BLaER1 treated with 17β-estradiol and CSF1 and Interleukin-3, amounts not matched to agents 10 nM and 100 nM (cell line): ENCODE measurements around the gene FYN.

Experiments
- H3K27ac ChIP-seq, 11 experiments: shearing (Covaris generic); formaldehyde crosslinking; 2 replicates each; pipeline ENCODE4 v1.8.1; 2022
- H3K27me3 ChIP-seq, 11 experiments: shearing (Covaris generic); formaldehyde crosslinking; 2 replicates each; pipeline ENCODE4 v1.8.1; 2022
- H3K36me3 ChIP-seq, 11 experiments: shearing (Covaris generic); formaldehyde crosslinking; 2 replicates each; pipeline ENCODE4 v1.8.1; 2022
- H3K4me1 ChIP-seq, 10 experiments: shearing (Covaris generic); formaldehyde crosslinking; 2 replicates each; pipeline ENCODE4 v1.8.1; 2022
- H3K4me2 ChIP-seq, 11 experiments: shearing (Covaris generic); formaldehyde crosslinking; 2 replicates each; pipeline ENCODE4 v1.8.1; 2022
- H3K4me3 ChIP-seq, 10 experiments: shearing (Covaris generic); formaldehyde crosslinking; 2 replicates each; pipeline ENCODE4 v1.8.1; 2022
- H3K9ac ChIP-seq, 11 experiments: shearing (Covaris generic); formaldehyde crosslinking; 2 replicates each; pipeline ENCODE4 v1.8.1; 2022
- H3K9me3 ChIP-seq, 11 experiments: shearing (Covaris generic); formaldehyde crosslinking; replicated peaks in 1 of 11; 2 replicates each; pipeline ENCODE4 v1.8.1; 2022
- H4K20me1 ChIP-seq, 11 experiments: shearing (Covaris generic); formaldehyde crosslinking; 2 replicates each; pipeline ENCODE4 v1.8.1; 2022
- Cebpa-rat ChIP-seq, 11 experiments: shearing (Covaris generic); IDR thresholded peaks; 2 replicates each; pipeline ENCODE4 v1.8.1; 2022

FYN gene

DNA sequence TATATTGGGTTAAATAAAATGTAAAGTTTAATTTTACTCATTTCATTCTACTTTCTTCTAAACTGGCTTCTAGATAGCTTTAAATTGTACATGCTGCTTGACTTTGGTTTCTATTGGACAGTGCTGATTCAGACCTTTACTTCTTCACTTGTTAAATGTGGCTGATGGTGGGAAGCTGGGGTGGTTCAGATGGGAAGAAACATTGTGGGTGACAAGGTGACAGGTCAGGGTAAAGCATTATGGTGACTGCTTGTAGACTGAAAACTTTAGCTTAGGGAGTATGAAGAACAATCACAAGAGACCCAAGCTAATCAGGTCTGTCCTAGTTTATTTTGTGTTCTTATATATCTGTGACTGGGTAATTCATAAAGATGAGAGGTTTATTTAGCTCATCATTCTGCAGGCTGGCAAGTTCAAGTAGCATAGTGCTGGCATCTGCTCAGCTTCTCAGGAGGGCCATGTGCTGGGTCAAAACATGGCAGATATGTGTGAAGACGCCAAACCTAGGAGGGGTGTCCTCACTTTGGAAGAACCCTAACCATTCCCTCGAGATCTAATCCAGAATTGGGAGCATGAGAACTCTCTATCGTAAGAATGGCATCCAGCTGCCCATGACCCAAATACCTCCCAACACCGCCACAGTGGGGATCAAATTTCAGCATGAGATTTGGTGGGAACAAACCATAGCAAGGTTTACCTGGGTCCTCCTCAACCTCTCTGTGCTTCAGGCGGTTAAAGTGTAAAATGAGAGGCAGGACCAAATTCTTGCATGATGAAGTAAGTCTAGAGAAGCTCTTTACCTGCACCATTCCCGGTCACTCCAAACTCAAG lies 102.8 kb downstream of the FYN start:
- Histone ChIP-seq H3K36me3 (peaks cover 13 to 63% (median 33%) of the 10 kb centered on the region in 11 experiments), H3K9ac (no peak overlapping the region), H3K9me3 (peaks cover 0 to 9% (median 0%) of the 10 kb centered on the region in 11 experiments; a peak in 3 of 22 replicates), H4K20me1 (peaks cover 0 to 25% (median 7%) of the 10 kb centered on the region in 11 experiments; a peak in 4 of 22 replicates), H3K4me1 (peaks cover under 1 to 16% (median 10%) of the 10 kb centered on the region in 10 experiments; a peak in 11 of 20 replicates), H3K27ac (no peak overlapping the region), H3K4me2 (no peak overlapping the region), H3K4me3 (no peak overlapping the region), H3K27me3 (no peaks in the 10 kb centered on the region)
- TF ChIP-seq Cebpa-rat (IDR thresholded peaks at IDR 0.05): no peak

DNA sequence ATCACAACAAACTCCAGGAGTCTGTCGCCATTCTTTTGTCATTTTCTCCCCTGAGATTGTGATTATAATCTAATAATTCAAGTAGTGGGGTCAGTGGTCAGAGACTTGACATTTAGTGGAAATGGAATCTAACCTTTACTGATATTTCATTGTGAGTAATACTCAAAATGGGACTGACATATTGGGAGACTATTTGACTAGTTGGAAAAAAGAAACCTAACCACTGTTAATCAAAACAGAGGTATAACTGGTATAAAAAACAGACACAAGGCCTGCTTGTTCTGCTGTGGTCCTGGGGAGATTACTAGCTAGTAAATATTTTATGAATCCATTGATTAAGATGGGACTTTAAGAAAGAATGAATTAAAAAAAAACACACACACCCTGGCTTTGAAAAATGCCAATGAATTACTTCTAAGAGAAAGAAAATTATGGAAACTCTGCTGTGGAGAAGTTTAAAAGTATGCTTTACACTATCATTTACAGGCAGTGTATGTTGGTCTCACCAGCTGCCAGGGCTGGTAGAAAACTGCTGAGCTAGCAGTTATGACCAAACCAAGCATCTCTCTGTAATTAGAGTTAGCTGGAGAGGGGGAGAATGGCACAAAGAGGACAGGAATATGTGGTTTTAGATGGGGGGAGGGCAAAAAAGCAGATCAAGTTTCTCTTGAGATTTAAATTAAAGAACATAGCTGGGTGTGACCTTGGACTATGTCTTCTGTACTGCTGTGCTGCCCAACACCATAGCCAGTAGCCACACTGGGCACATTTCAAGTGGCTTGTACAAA lies 103.7 kb downstream of the FYN start:
- H3K9me3 ChIP-seq: peaks cover 0 to 12% (median 0%) of the 10 kb centered on the region in 11 experiments; a peak in 6 of 22 replicates
- no peak overlapping the region for H3K4me3 ChIP-seq
- peaks cover 6 to 23% (median 14%) of the 10 kb centered on the region in 10 experiments; a peak in 13 of 20 replicates for H3K4me1 ChIP-seq
- H3K27ac ChIP-seq: no peak overlapping the region
- no peak overlapping the region for H3K4me2 ChIP-seq
- H4K20me1 ChIP-seq: peaks cover 0 to 30% (median 7%) of the 10 kb centered on the region in 11 experiments; a peak in 5 of 22 replicates
- H3K9ac ChIP-seq: no peak overlapping the region
- no peaks in the 10 kb centered on the region for H3K27me3 ChIP-seq
- peaks cover 6 to 65% (median 26%) of the 10 kb centered on the region in 11 experiments for H3K36me3 ChIP-seq
- TF ChIP-seq Cebpa-rat (IDR thresholded peaks at IDR 0.05): no peak

DNA sequence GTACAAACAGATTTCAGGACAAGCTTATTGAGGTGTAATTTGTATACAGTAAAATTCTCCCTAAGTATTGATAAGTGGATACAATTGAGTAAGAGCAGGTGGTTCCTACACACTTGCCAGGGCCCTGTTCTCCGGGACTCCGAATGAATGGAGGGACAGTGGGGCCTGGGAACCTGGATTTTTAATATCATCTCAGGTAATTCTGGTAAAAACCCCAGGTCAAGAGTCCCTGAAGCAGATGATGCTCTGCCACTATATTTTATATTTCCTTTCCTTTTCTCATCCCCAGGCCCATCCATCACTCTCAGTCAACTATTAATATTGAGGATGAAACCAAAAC lies 104.9 kb downstream of the FYN start:
- TF ChIP-seq Cebpa-rat (IDR thresholded peaks at IDR 0.05): no peak
- Histone ChIP-seq H4K20me1 (peaks cover 0 to 30% (median 0%) of the 10 kb centered on the region in 11 experiments; a peak in 3 of 22 replicates), H3K36me3 (peaks cover 6 to 72% (median 30%) of the 10 kb centered on the region in 11 experiments), H3K9me3 (peaks cover 0 to 12% (median 0%) of the 10 kb centered on the region in 11 experiments; a peak in 6 of 22 replicates), H3K9ac (no peak overlapping the region), H3K27ac (no peak overlapping the region), H3K4me2 (no peak overlapping the region), H3K4me3 (no peak overlapping the region), H3K4me1 (peaks cover 6 to 33% (median 18%) of the 10 kb centered on the region in 10 experiments; a peak in 14 of 20 replicates), H3K27me3 (no peaks in the 10 kb centered on the region)

DNA sequence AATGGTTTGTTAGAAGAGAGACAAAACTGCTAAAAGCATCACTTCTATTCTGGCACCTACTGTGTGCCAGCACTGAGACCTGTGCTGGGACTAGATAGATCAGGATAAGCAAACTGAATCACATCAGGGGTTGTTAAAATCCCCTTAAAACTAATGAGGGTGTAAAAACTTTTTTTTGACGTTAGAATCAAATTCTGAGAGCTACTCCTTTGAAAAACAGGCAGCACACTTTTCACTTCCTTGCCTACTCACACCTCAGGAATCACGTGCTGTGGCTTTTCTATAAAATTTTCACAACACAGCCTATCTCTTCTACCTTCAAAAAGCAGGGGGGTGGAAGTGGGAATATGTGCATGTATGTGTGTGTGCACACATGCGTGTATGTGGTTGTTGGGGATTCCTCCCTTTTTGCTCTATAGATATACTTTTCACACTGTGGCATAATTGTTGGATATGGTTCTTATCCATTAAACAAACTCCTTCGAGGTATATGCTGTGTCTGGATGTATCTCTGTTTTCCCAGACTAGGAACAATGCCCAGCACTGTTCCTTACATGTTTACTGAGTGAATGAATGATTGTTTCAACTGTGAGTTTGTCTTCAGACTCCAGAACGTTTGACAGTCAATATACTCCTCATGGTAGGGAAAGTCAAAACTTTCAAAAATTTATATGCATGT lies 105.4 kb downstream of the FYN start:
- Histone ChIP-seq H3K27ac (no peak overlapping the region), H3K9me3 (peaks cover 0 to 12% (median 0%) of the 10 kb centered on the region in 11 experiments; a peak in 6 of 22 replicates), H3K4me1 (peaks cover 8 to 38% (median 21%) of the 10 kb centered on the region in 10 experiments; a peak in 18 of 20 replicates), H4K20me1 (peaks cover 0 to 33% (median 0%) of the 10 kb centered on the region in 11 experiments; a peak in 3 of 22 replicates), H3K27me3 (no peaks in the 10 kb centered on the region), H3K9ac (no peak overlapping the region), H3K4me2 (no peak overlapping the region), H3K4me3 (no peak overlapping the region), H3K36me3 (peaks cover 6 to 72% (median 30%) of the 10 kb centered on the region in 11 experiments)
- TF ChIP-seq Cebpa-rat (IDR thresholded peaks at IDR 0.05): no peak

DNA sequence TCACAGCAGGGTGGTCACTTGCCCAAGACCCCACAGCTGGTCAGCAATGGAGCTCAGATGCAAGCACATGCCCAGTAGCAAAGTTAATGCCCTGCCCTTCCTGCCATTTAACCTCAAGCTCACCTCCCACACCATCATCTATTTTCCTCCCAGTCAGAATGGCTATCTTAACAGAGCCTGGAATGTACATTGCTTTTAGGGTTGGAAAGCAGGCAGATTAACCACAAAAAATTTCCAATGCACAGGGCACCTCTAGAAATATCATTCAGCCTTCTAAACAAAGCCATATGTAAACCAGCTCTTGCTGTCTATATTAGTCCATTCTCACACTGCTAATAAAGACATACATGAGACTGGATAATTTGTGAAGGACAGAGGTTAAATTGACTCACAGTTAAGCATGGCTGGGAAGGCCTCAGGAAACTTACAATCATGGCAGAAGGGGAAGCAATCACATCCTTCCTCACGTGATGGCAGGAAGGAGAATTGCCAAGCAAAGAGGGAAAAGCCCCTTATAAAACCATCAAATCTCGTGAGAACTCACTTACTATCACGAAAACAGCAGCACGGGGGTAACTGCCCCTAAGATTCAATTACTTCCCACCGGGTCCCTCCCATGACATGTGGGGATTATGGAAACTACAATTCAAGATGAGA lies 106.9 kb downstream of the FYN start:
- Histone ChIP-seq H4K20me1 (peaks cover 0 to 48% (median 9%) of the 10 kb centered on the region in 11 experiments; a peak in 10 of 22 replicates), H3K4me2 (peak overlapping the region in 5 of 11 experiments; percentile 8 to 28 (median 14); a peak in 7 of 22 replicates), H3K27ac (no peak overlapping the region), H3K9me3 (peaks cover 0 to 12% (median 0%) of the 10 kb centered on the region in 11 experiments; a peak in 6 of 22 replicates), H3K9ac (no peak overlapping the region), H3K36me3 (peaks cover 0 to 65% (median 18%) of the 10 kb centered on the region in 11 experiments; a peak in 19 of 22 replicates), H3K4me1 (peaks cover 24 to 53% (median 36%) of the 10 kb centered on the region in 10 experiments), H3K4me3 (no peak overlapping the region), H3K27me3 (no peaks in the 10 kb centered on the region)
- TF ChIP-seq Cebpa-rat (IDR thresholded peaks at IDR 0.05): no peak

DNA sequence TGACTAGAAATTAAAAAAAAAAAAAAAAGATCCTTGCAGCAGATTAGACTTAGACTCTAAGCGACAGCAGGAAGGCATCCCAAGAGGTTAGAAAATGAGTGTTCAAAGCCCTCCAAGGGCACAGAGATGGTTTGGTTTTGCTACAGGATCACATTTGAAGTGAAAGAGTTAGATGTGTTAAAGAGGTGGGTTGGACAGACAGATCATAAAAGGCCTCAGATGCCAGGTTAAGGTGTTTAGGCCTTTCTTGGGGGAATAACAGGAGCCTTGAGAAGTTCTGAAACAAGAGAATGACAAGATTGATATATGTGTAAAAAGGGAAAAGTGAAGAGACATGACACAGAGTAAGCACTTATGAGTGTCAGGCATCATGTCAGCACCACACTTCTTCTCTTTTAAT lies 107.5 kb downstream of the FYN start:
- TF ChIP-seq Cebpa-rat (IDR thresholded peaks at IDR 0.05): no peak
- H3K9ac ChIP-seq: no peak overlapping the region
- H3K4me3 ChIP-seq: no peak overlapping the region
- peaks cover 0 to 51% (median 11%) of the 10 kb centered on the region in 11 experiments; a peak in 10 of 22 replicates for H4K20me1 ChIP-seq
- H3K27ac ChIP-seq: no peak overlapping the region
- peaks cover 0 to 66% (median 17%) of the 10 kb centered on the region in 11 experiments; a peak in 20 of 22 replicates for H3K36me3 ChIP-seq
- peaks cover 0 to 11% (median 0%) of the 10 kb centered on the region in 11 experiments; a peak in 6 of 22 replicates for H3K9me3 ChIP-seq
- no peaks in the 10 kb centered on the region for H3K27me3 ChIP-seq
- peaks cover 28 to 59% (median 41%) of the 10 kb centered on the region in 10 experiments for H3K4me1 ChIP-seq
- 0 out of 22 replicates have a peak overlapping the region, but pooled peaks of 1 of the 11 experiments have one; percentile 11 for H3K4me2 ChIP-seq

DNA sequence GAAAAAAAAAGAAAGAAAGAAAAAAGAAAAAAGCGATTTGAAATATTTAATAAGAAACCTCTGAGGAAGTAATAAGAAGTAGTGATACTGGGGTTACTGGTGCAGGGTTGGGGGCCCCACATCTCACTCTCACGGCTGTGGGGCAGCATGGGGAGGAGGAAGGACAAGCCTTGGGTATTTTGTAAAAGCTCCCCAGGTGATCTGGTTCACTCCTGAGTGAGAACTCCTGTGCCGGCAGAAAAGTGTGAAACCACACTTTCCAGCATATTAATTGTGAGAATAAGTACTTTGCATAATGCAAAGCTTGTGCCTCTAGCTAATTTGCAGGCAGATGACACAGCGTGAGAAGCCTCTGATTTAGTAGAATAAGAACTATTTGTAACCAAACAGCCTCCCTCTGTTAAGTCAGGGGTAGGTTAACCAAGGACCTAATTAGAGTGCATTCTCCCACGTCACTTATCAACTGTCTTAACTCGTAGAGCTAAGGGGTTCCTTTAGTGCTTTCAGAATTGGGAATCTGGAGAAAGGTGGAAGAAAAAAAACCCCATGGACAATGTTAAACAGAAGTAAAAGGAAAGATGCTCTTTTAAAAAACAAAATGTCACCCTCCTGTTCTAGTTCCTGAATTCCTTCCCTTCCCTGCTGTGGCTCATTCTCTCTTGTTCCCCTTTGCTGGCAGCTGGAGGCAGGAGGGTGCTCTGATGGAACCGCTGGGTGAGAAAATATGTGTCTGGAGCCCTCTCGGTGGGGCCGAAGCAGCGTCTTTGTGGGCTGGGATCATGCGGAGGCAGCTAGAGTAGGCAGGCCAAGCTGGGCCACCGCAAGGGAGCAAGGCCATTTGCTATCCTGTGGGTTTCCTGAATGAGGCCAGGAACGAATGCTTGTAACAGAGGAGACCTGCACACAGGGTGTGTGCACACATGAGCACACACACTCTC lies 108.7 kb downstream of the FYN start:
- TF ChIP-seq Cebpa-rat (IDR thresholded peaks at IDR 0.05): no peak
- peaks cover 0 to 61% (median 23%) of the 10 kb centered on the region in 11 experiments; a peak in 16 of 22 replicates for H3K36me3 ChIP-seq
- H3K9ac ChIP-seq: no peak overlapping the region
- peaks cover 30 to 71% (median 53%) of the 10 kb centered on the region in 10 experiments for H3K4me1 ChIP-seq
- no peaks in the 10 kb centered on the region for H3K27me3 ChIP-seq
- no peak overlapping the region; a peak in 1 of 22 replicates for H3K27ac ChIP-seq
- H3K9me3 ChIP-seq: peaks cover 0 to 11% (median 0%) of the 10 kb centered on the region in 11 experiments; a peak in 5 of 22 replicates
- H3K4me3 ChIP-seq: no peak overlapping the region
- peak overlapping the region in 3 of 11 experiments; percentile 5 to 11 (median 6); a peak in 1 of 22 replicates for H3K4me2 ChIP-seq
- H4K20me1 ChIP-seq: peaks cover 0 to 55% (median 13%) of the 10 kb centered on the region in 11 experiments; a peak in 10 of 22 replicates
